Tibial nerve (tissue), 4 donors: ENCODE results near the gene PYDC1. TPM values are rescaled to one million over a fixed set of nuclear protein-coding genes. Genes with fewer than 3 reads are reported as not detected.

Source experiments
- DNase-seq, 2 donors: peaks; one replicate each; pipeline ENCODE4 v3.0.0-alpha.2; 2019; ENCODE audit warnings: low spot score in 2 of 2
- H3K27ac ChIP-seq, 4 donors: fragments of 200-600 bp; sonication (generic) in 3 of 4; one replicate each; pipeline ENCODE4 v1.5.1; 2017 to 2019; ENCODE audit warnings: mild to moderate bottlenecking in 1 of 4
- H3K27me3 ChIP-seq, 2 donors: fragments of 200-600 bp; sonication (generic) in 1 of 2; one replicate each; pipeline versions ENCODE4 v1.5.1 to v1.6.0; 2017 to 2019
- H3K36me3 ChIP-seq, 3 donors: fragments of 200-600 bp; sonication (generic); one replicate each; pipeline ENCODE4 v1.5.1; 2018 to 2019
- H3K4me1 ChIP-seq, 4 donors: fragments of 200-600 bp; sonication (generic) in 3 of 4; one replicate each; pipeline ENCODE4 v1.5.1; 2017 to 2019
- H3K4me3 ChIP-seq, 4 donors: fragments of 200-600 bp; sonication (generic) in 3 of 4; one replicate each; pipeline ENCODE4 v1.5.1; 2017 to 2019; ENCODE audit warnings: mild to moderate bottlenecking in 1 of 4, moderate library complexity in 1 of 4
- H3K9me3 ChIP-seq, 4 donors: fragments of 200-600 bp; sonication (generic) in 3 of 4; one replicate each; pipeline ENCODE4 v1.5.1; 2017 to 2019
- EP300 ChIP-seq, 2 donors: sonication (generic); formaldehyde crosslinking; IDR thresholded peaks; one replicate each; pipeline ENCODE4 v1.6.1; 2017; ENCODE audit warnings: antibody characterized with exemption in 2 of 2, mild to moderate bottlenecking in 1 of 2
- POLR2A ChIP-seq, 2 donors: fragments of 450-650 bp; IDR thresholded peaks; one replicate each; pipeline ENCODE4 v1.6.1; 2017; ENCODE audit warnings: antibody characterized with exemption in 2 of 2, mild to moderate bottlenecking in 2 of 2, moderate library complexity in 2 of 2
- WGBS, 2 donors: methylation state at CpG; one replicate each; pipeline ENCODE4 v1.1.5; 2018; 5-methylcytosine and 5-hydroxymethylcytosine counted together
- small RNA-seq: library from RNA; depleted of rRNA; stranded (forward); fragments of <200 nt; gene quantifications from one replicate; pipeline ENCODE3, GENCODE V24; 2016
- total RNA-seq, 4 donors: library from RNA; depleted of rRNA; stranded (reverse); fragments of >200 nt; gene quantifications; one replicate each; pipeline ENCODE4 v1.1.0, GENCODE V29; 2016
- TF ChIP-seq, protein P1 (sequence below), 5 experiments: fragments of 200-600 bp in 3 of 5; fragments of 450-650 bp in 2 of 5; sonication (generic) in 3 of 5; IDR thresholded peaks; one replicate each; pipeline ENCODE4 v1.5.1; 2016 to 2019; ENCODE audit warnings: antibody characterized with exemption in 5 of 5, mild to moderate bottlenecking in 3 of 5, moderate library complexity in 2 of 5

Gene PYDC1
- total RNA-seq, 4 donors from 2014 or later = 5.5 TPM; not detected in 3

DNA sequence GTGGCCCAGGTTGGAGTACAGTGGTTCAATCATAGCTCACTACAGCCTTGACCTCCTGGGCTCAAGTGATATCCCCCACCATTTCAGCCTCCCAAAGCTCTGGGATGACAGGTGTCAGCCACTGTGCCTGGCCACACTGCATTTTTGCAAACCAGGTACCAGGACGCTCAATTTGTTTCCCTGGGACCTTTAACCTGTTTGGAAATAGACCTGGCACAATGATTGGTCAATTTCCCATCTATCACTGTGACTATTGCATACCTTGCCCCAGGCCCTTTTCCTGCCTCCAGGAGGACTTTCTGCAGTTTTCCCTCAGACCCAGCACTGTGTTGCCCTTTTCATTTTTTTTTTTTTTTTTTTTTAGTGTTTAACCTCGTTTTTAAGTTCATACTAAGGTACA lies 48.1 kb downstream of the PYDC1 start:
- no peak for DNase-seq
- H3K36me3 ChIP-seq = no peaks in the 10 kb centered on the region
- no peak overlapping the region for H3K4me3 ChIP-seq
- H3K9me3 ChIP-seq = no peaks in the 10 kb centered on the region
- no peaks in the 10 kb centered on the region for H3K27me3 ChIP-seq
- no peak overlapping the region for H3K27ac ChIP-seq
- WGBS, 2 donors = 68 to 81% methylated on average over 2 of the region's 2 CpGs
- no peaks in the 10 kb centered on the region for H3K4me1 ChIP-seq
- TF ChIP-seq POLR2A (IDR thresholded peaks at IDR 0.05) = no peak
- TF ChIP-seq, protein P1, sequence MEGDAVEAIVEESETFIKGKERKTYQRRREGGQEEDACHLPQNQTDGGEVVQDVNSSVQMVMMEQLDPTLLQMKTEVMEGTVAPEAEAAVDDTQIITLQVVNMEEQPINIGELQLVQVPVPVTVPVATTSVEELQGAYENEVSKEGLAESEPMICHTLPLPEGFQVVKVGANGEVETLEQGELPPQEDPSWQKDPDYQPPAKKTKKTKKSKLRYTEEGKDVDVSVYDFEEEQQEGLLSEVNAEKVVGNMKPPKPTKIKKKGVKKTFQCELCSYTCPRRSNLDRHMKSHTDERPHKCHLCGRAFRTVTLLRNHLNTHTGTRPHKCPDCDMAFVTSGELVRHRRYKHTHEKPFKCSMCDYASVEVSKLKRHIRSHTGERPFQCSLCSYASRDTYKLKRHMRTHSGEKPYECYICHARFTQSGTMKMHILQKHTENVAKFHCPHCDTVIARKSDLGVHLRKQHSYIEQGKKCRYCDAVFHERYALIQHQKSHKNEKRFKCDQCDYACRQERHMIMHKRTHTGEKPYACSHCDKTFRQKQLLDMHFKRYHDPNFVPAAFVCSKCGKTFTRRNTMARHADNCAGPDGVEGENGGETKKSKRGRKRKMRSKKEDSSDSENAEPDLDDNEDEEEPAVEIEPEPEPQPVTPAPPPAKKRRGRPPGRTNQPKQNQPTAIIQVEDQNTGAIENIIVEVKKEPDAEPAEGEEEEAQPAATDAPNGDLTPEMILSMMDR (IDR thresholded peaks at IDR 0.05) = no peak
- TF ChIP-seq EP300 (IDR thresholded peaks at IDR 0.05) = no peak

DNA sequence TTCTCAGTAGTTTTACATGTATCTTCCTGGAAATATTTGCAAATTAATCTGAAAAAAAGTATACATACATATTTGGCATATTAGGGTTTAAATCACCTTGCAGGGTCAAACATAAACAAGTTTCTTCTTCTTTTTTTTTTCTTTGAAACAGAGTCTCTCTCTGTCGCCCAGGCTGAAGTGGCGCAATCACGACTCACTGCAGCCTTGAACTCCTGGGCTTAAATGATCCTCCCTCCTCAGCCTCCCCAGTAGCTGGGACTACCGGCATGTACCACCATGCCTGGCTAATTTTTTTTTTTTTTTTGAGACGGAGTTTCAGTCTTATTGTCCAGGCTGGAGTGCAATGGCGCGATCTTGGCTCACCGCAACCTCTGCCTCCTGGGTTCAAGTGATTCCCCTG lies 49.6 kb downstream of the PYDC1 start:
- no peaks in the 10 kb centered on the region for H3K9me3 ChIP-seq
- H3K36me3 ChIP-seq = no peaks in the 10 kb centered on the region
- no peak for DNase-seq
- TF ChIP-seq POLR2A (IDR thresholded peaks at IDR 0.05) (no peak), EP300 (IDR thresholded peaks at IDR 0.05) (no peak)
- TF ChIP-seq, protein P1 (IDR thresholded peaks at IDR 0.05) = no peak
- H3K27ac ChIP-seq = no peak overlapping the region
- H3K4me3 ChIP-seq = no peak overlapping the region
- H3K27me3 ChIP-seq = no peaks in the 10 kb centered on the region
- no peaks in the 10 kb centered on the region for H3K4me1 ChIP-seq
- WGBS, 2 donors = 86 to 92% methylated on average over 8 of the region's 8 CpGs

Small RNAs within 50 kb of the gene (small RNA-seq; reads per million reads assigned to genes)
- gene NDUFA3P6 = not detected

Other genes starting within 250 kb of the PYDC1 start
- gene HSD3B7, start 231.9 kb downstream of the PYDC1 start, total RNA-seq = 10 to 100 TPM; 14.9 to 42.9 (median 22.5) TPM
- gene STX1B, start 206.5 kb downstream of the PYDC1 start, total RNA-seq = 1 to 10 TPM in 3 of 4 donors, under 1 TPM in 1; 0.84 to 6.1 (median 1.3) TPM
- 10 to 100 TPM; 50.7 to 69.3 (median 63.9) TPM for gene STX4, start 183.6 kb downstream of the PYDC1 start, total RNA-seq
- gene ZNF668, start 142.9 kb downstream of the PYDC1 start, total RNA-seq = 10 to 100 TPM; 15.5 to 20.3 (median 16.7) TPM
- 10 to 100 TPM; 13.4 to 22.5 (median 20.0) TPM for gene ZNF646, start 142.7 kb downstream of the PYDC1 start, total RNA-seq
- gene PRSS53, start 128.2 kb downstream of the PYDC1 start, total RNA-seq = 1 to 10 TPM; 1.3 to 5.4 (median 3.1) TPM
- gene VKORC1, start 122.3 kb downstream of the PYDC1 start, total RNA-seq = 100 to 1,000 TPM; 114 to 180 (median 136) TPM
- 10 to 100 TPM; 37.9 to 53.4 (median 45.6) TPM for gene BCKDK, start 108.7 kb downstream of the PYDC1 start, total RNA-seq
- gene KAT8, start 99.5 kb downstream of the PYDC1 start, total RNA-seq = 10 to 100 TPM; 79.5 to 99.0 (median 92.7) TPM
- gene PRSS8, start 81.4 kb downstream of the PYDC1 start, total RNA-seq = under 1 TPM in 1 of 4 donors, not detected in 3; 0.20 TPM
- 10 to 100 TPM in 2 of 4 donors, 1 to 10 TPM in 2; 6.5 to 21.3 (median 10.8) TPM for gene PRSS36, start 67.1 kb downstream of the PYDC1 start, total RNA-seq
- gene FUS, start 37.0 kb downstream of the PYDC1 start, total RNA-seq = 100 to 1,000 TPM in 3 of 4 donors, 10 to 100 TPM in 1; 91.8 to 125 (median 109) TPM
- 10 to 100 TPM; 27.8 to 64.5 (median 46.7) TPM for gene PYCARD, start 14.4 kb downstream of the PYDC1 start, total RNA-seq
- under 1 TPM in 3 of 4 donors, not detected in 1; under 0.01 to 0.60 (median 0.21) TPM for gene TRIM72, start 3.0 kb downstream of the PYDC1 start, total RNA-seq
- 10 to 100 TPM; 10.9 to 31.0 (median 27.1) TPM for gene ITGAM, start 42.8 kb upstream of the PYDC1 start, total RNA-seq
- gene ITGAX, start 138.0 kb upstream of the PYDC1 start, total RNA-seq = 1 to 10 TPM; 1.8 to 9.3 (median 4.3) TPM
- gene ITGAD, start 176.2 kb upstream of the PYDC1 start, total RNA-seq = under 1 TPM in 2 of 4 donors, not detected in 2; under 0.01 to 0.22 TPM
- not detected for gene COX6A2, start 211.2 kb upstream of the PYDC1 start, total RNA-seq
- gene ZNF843, start 225.7 kb upstream of the PYDC1 start, total RNA-seq = 1 to 10 TPM; 1.5 to 2.5 (median 2.1) TPM
- 10 to 100 TPM in 1 of 4 donors, 1 to 10 TPM in 3; 6.6 to 11.6 (median 9.1) TPM for gene ARMC5, start 242.4 kb upstream of the PYDC1 start, total RNA-seq